Mucosa of gallbladder (tissue), 1 donor: ENCODE measurements around the gene CNTN4. TPM values are rescaled to one million over a fixed set of nuclear protein-coding genes. Genes with fewer than 3 reads are reported as not detected.

Source experiments
- DNase-seq: peaks from one replicate; pipeline ENCODE4 v3.0.0-alpha.2; 2020; ENCODE audit warnings: low spot score
- total RNA-seq: library from RNA; stranded (reverse); gene quantifications from one replicate; pipeline ENCODE4 v1.2.1, GENCODE V29; 2021
- donor health status: DM: no; HTN: no; CAD: no.

The CNTN4 gene
- total RNA-seq, 1 donor from 2014 or later: 5.2 TPM

GRCh38 chr3:3101660-3102458 lies 1003.2 kb downstream of the CNTN4 start:
- DNase-seq: no peak

GRCh38 chr3:3102751-3103150 lies 1004.1 kb downstream of the CNTN4 start:
- no peak for DNase-seq

- DNase-seq: no peak
Observed at GRCh38 chr3:3105246-3105645, 1006.6 kb downstream of the CNTN4 start.

- DNase-seq: no peak
Observed at GRCh38 chr3:3105815-3106214, 1007.1 kb downstream of the CNTN4 start.

GRCh38 chr3:3107181-3107580 lies 1008.5 kb downstream of the CNTN4 start:
- DNase-seq: no peak
